GM21367 (cell line): ENCODE results near the gene FBXO24.
A peak's percentile ranks its signal among the peaks of the same experiment; 100 is the strongest.

Experiments
- ATAC-seq: cut with Tn5 transposase; IDR thresholded peaks from one replicate; pipeline ENCODE4 v1.9.1; 2021; ENCODE audit not compliant: unreplicated experiment

Gene FBXO24

GRCh38 chr7:100574362-100575205 lies 11.5 kb upstream of the FBXO24 start:
- no peak for ATAC-seq

- ATAC-seq: no peak
Observed at GRCh38 chr7:100575206-100575631, 10.9 kb upstream of the FBXO24 start.

DNA sequence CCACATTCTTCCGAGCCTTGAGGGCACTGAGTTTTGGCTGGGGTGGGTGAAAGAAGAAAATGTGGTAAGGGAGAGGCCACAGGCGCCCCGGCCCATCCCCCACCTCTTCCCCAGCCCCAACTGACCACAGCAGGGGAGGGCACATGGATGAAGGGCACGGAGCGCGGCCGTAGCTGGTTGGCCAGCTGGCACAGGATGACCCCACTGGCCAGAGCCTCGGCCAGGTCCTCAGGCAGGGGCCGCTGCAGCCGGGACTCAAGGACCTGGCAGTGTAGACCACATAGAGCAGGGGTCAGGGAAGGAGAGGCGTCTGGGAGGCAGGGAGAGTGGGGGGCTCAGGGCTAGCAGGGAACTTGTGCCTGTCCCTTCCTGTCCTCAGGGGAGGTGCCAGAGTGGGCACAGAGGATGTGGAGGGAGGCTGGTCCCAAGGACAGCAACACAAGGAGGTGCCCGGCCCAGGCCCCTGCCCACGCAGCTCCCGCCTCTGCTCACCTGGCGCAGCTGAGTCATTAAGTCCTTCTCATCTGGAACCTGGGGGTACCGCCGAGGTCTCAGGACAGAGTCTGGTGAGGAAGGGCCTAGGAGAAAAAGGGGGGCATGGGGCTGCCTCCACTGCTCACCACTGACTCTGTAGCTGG lies 10.3 kb upstream of the FBXO24 start:
- no peak for ATAC-seq

- no peak for ATAC-seq
Observed at GRCh38 chr7:100576384-100576993, 9.6 kb upstream of the FBXO24 start.

- ATAC-seq: no peak
Observed at GRCh38 chr7:100577103-100577502, 9.0 kb upstream of the FBXO24 start.

- no peak for ATAC-seq
Observed at GRCh38 chr7:100577507-100577906, 8.6 kb upstream of the FBXO24 start.

DNA sequence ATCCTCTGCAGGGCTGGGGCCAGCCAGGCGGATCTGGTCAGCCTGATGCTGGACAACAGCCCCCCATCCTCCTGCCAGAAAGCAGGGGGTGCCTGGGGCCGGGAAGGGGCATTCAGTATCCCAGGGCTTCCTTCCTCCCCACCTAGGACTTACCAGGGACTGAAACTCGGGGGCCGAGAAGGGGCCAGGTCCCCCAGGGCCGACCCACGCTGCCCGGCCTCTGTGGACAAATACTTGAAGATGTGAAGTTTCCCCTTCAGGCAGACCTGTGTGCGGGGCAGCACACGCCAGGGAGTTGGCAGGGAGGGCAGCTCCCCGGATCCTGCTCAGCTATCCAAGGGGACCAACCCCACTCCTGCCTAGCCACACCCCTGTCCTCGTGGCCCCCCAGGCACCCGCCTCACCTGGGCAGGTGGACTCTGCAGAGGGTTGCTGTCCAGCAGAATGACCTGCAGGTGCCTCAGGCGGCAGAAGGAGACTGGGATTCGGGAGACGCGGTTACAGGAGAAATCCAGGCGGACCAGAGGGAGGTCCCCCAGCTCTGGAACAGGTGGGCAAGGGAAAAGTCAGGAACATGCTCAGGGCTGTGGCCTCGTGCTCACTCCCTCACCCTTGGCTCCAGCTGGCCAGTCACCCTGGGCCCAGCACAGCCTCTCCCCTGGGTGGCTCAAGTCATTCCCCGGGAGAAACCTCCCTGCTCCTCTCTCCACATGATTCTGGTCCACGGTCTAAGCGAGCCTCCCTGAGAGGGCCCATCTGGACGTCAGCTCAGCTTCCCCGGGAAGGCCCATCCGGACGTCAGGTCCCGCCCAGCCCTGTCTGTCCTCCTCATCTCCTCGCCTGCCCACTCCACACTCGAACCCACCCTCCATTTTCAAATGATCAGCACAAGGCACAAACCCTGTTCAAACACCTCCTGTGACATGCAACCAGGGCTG lies 7.6 kb upstream of the FBXO24 start:
- ATAC-seq: no peak

- ATAC-seq: no peak
Observed at GRCh38 chr7:100580466-100581283, 5.5 kb upstream of the FBXO24 start.

DNA sequence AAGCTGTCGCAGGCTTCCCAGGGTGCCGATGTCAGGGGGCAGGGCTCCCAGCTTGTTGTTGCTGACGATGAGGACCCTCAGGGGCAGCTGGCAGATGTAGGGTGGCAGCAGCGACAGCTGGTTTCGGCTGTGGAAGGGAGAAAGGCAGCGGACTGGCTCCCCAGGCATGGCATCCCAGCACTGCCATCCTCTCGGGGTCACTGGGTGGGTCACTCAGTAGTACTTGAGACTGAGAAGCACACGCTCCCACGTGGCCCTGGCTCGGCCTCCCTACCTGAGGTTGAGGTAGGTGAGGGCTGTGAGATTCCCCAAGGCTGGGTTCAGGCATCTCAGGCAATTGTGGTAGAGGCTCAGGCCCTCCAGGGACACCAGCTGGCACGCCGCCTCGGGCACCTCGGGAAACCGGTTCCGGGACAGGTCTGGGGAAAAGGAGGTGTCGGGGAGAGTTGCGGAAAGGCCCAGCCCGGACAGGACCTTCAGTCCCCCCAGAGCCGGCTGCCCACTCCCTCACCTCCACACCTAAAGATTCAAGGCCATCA lies 4.0 kb upstream of the FBXO24 start:
- ATAC-seq: no peak

DNA sequence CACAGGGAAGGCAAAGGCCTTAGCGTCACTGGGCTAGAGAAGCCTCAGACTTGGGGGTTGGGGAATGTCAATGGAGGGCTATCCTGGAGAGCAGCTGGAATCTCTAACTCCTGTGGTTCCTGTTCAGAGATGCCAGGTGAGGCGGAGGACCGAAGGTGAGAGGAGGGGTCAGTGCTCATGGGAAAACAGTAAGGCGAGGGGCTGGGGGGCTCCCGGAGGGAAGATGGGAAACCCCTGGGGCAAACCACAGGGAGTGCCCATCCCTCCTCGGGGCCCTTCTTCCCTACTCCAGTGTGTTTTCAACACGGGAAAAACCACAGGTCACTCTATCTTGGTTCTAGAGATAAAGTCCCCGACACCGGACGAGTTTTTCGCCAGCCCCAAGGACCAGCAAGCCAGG lies 3.5 kb upstream of the FBXO24 start:
- no peak for ATAC-seq

GRCh38 chr7:100583132-100584053 lies 2.7 kb upstream of the FBXO24 start:
- ATAC-seq: no peak

- ATAC-seq: no peak
Observed at GRCh38 chr7:100584054-100584682, 2.0 kb upstream of the FBXO24 start.

GRCh38 chr7:100584683-100585510 lies 1.2 kb upstream of the FBXO24 start:
- no peak for ATAC-seq

- ATAC-seq: peak; percentile 15
Observed at GRCh38 chr7:100585511-100586265, 440 bp upstream of the FBXO24 start, which contains the start of gene LRCH4. Gene LRCH4, minus strand, starts transcription at chr7:100586129. Its CDS starts 29 bp downstream, at chr7:100586100.

DNA sequence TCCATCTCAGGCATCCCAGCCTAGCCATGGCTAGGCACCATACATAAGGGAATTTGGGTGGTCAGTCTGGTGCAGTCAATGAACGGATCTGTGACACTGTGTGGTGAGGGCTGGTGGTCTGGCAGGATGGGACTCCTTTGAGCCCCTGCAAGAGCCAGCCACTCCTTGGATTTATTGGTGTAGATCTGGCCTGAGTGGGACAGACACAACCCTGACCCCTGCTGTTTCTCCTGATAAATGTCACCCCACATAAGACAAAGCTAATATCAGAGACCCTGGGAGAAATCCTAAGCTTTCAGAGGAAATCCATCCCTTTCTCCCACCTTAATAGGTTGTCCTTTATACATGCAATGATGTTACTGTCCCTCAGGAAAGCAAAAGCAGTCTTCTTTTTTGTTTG lies 2.3 kb downstream of the FBXO24 start:
- ATAC-seq: no peak

GRCh38 chr7:100589341-100589947 lies 3.3 kb downstream of the FBXO24 start:
- ATAC-seq: no peak
